HG03064 (cell line): ENCODE data around the gene TMEM42.

Source experiments
- ATAC-seq: cut with Tn5 transposase; IDR thresholded peaks from one replicate; pipeline ENCODE4 v1.9.1; 2021; ENCODE audit warnings: low read depth; ENCODE audit not compliant: unreplicated experiment

TMEM42 gene

GRCh38 chr3:44870375-44871061 lies 8.8 kb downstream of the TMEM42 start:
- no peak for ATAC-seq

GRCh38 chr3:44874308-44874707 lies 12.6 kb downstream of the TMEM42 start, which contains the start of gene TGM4:
Gene TGM4, plus strand, starts transcription at chr3:44874608. Its CDS starts 71 bp downstream, at chr3:44874679.
- no peak for ATAC-seq

- ATAC-seq = no peak
Observed at GRCh38 chr3:44875596-44875995, 13.9 kb downstream of the TMEM42 start.

GRCh38 chr3:44877333-44877732 lies 15.6 kb downstream of the TMEM42 start:
- no peak for ATAC-seq

GRCh38 chr3:44880284-44880683 lies 18.6 kb downstream of the TMEM42 start:
- no peak for ATAC-seq

GRCh38 chr3:44883213-44883955 lies 21.7 kb downstream of the TMEM42 start:
- no peak for ATAC-seq

- ATAC-seq = no peak
Observed at GRCh38 chr3:44883999-44884431, 22.3 kb downstream of the TMEM42 start.

- ATAC-seq = no peak
Observed at GRCh38 chr3:44885618-44886017, 23.9 kb downstream of the TMEM42 start.

- no peak for ATAC-seq
Observed at GRCh38 chr3:44886561-44886960, 24.8 kb downstream of the TMEM42 start.

- no peak for ATAC-seq
Observed at GRCh38 chr3:44887101-44887500, 25.4 kb downstream of the TMEM42 start.

- no peak for ATAC-seq
Observed at GRCh38 chr3:44890258-44890657, 28.5 kb downstream of the TMEM42 start.

- no peak for ATAC-seq
Observed at GRCh38 chr3:44890852-44891251, 29.1 kb downstream of the TMEM42 start.

- no peak for ATAC-seq
Observed at GRCh38 chr3:44892689-44893088, 31.0 kb downstream of the TMEM42 start.

- no peak for ATAC-seq
Observed at GRCh38 chr3:44893097-44893496, 31.4 kb downstream of the TMEM42 start.

- no peak for ATAC-seq
Observed at GRCh38 chr3:44894485-44894884, 32.8 kb downstream of the TMEM42 start.

- ATAC-seq = no peak
Observed at GRCh38 chr3:44896440-44896839, 34.7 kb downstream of the TMEM42 start.

GRCh38 chr3:44899683-44900367 lies 38.1 kb downstream of the TMEM42 start:
- ATAC-seq = no peak

GRCh38 chr3:44902628-44903027 lies 40.9 kb downstream of the TMEM42 start:
- ATAC-seq = no peak

- no peak for ATAC-seq
Observed at GRCh38 chr3:44903314-44903713, 41.6 kb downstream of the TMEM42 start.

- no peak for ATAC-seq
Observed at GRCh38 chr3:44903751-44904150, 42.0 kb downstream of the TMEM42 start.

GRCh38 chr3:44905446-44906157 lies 43.9 kb downstream of the TMEM42 start:
- no peak for ATAC-seq
